Ureter (tissue), 1 donor: ENCODE results near the gene C11orf54. TPM values are rescaled to one million over a fixed set of nuclear protein-coding genes. Genes with fewer than 3 reads are reported as not detected.

Source experiments
- DNase-seq: peaks from one replicate; pipeline ENCODE4 v3.0.0-alpha.2; 2020; ENCODE audit warnings: low spot score
- total RNA-seq: library from RNA; stranded (reverse); gene quantifications from one replicate; pipeline ENCODE4 v1.2.4, GENCODE V29; 2023
- donor health status: DM: yes; HTN: yes; CAD: no.

The C11orf54 gene
- total RNA-seq: 25.6 TPM

- DNase-seq: peak; percentile 99
These were observed at the start of gene C11orf54, which contains the start of gene TAF1D for GRCh38 chr11:93741094-93741881. Gene C11orf54, plus strand, starts transcription at chr11:93741672. Its CDS starts 5,722 bp downstream, at chr11:93747394. Gene TAF1D, minus strand, starts transcription at chr11:93741495. Its CDS starts 2,191 bp downstream, at chr11:93739304.

GRCh38 chr11:93694109-93694508 lies 47.4 kb upstream of the C11orf54 start:
- no peak for DNase-seq

- no peak for DNase-seq
These were observed 46.9 kb upstream of the C11orf54 start for GRCh38 chr11:93694557-93694956.

- DNase-seq: no peak
These were observed 43.9 kb upstream of the C11orf54 start for GRCh38 chr11:93697611-93698010.

GRCh38 chr11:93700830-93701229 lies 40.6 kb upstream of the C11orf54 start:
- no peak for DNase-seq

GRCh38 chr11:93704237-93704636 lies 37.2 kb upstream of the C11orf54 start:
- DNase-seq: no peak

- DNase-seq: no peak
These were observed 31.2 kb upstream of the C11orf54 start for GRCh38 chr11:93710239-93710638.

- no peak for DNase-seq
These were observed 28.8 kb upstream of the C11orf54 start for GRCh38 chr11:93712678-93713077.

- DNase-seq: no peak
These were observed 25.6 kb upstream of the C11orf54 start for GRCh38 chr11:93715797-93716396.

GRCh38 chr11:93717501-93717900 lies 24.0 kb upstream of the C11orf54 start:
- no peak for DNase-seq

- no peak for DNase-seq
These were observed 23.4 kb upstream of the C11orf54 start for GRCh38 chr11:93718057-93718563.

GRCh38 chr11:93719310-93719709 lies 22.2 kb upstream of the C11orf54 start:
- no peak for DNase-seq

- no peak for DNase-seq
These were observed 20.9 kb upstream of the C11orf54 start for GRCh38 chr11:93720522-93720921.

- DNase-seq: no peak
These were observed 17.4 kb upstream of the C11orf54 start for GRCh38 chr11:93724089-93724488.

GRCh38 chr11:93727985-93728791 lies 13.3 kb upstream of the C11orf54 start:
- no peak for DNase-seq

- no peak for DNase-seq
These were observed 12.7 kb upstream of the C11orf54 start for GRCh38 chr11:93728792-93729128.

GRCh38 chr11:93729129-93729616 lies 12.3 kb upstream of the C11orf54 start:
- no peak for DNase-seq

GRCh38 chr11:93730108-93731107 lies 11.1 kb upstream of the C11orf54 start:
- no peak for DNase-seq

GRCh38 chr11:93732237-93732892 lies 9.1 kb upstream of the C11orf54 start:
- DNase-seq: no peak

- DNase-seq: no peak
These were observed 8.0 kb upstream of the C11orf54 start for GRCh38 chr11:93733474-93733873.
